ENCODE measurements around the gene GLB1L3. TPM values are rescaled to one million over a fixed set of nuclear protein-coding genes. Genes with fewer than 3 reads are reported as not detected.
A peak's percentile ranks its signal among the peaks of the same experiment; 100 is the strongest.

GLB1L3 gene
- total RNA-seq, 4 donors from 2014 or later, result 7.5 to 18.5 (median 8.9) TPM

- DNase-seq (ENCODE audit: low spot score in 2 of 2), result no peak
- H3K4me3 ChIP-seq (ENCODE audit: low read depth, poor library complexity, severe bottlenecking), result no peak overlapping the region
- intact Hi-C loops (cut with DNase I; ENCODE audit: low total_unique reads), result no loop called here
- TF ChIP-seq CTCF (IDR thresholded peaks at IDR 0.05), result no peak
- TF ChIP-seq POLR2A (IDR thresholded peaks at IDR 0.05), result no peak
- 59 to 62% methylated on average over 10 of the region's 10 CpGs for WGBS, 2 donors
Observed at GRCh38 chr11:134231958-134232659, 44.1 kb upstream of the GLB1L3 start.

- intact Hi-C loops (cut with DNase I; ENCODE audit: low total_unique reads), result no loop called here
- no peak for TF ChIP-seq CTCF (IDR thresholded peaks at IDR 0.05)
- TF ChIP-seq POLR2A (IDR thresholded peaks at IDR 0.05), result no peak
- no peak overlapping the region for H3K4me3 ChIP-seq (ENCODE audit: low read depth, poor library complexity, severe bottlenecking)
- 88 to 95% methylated on average over 4 of the region's 4 CpGs for WGBS, 2 donors
- DNase-seq (ENCODE audit: low spot score in 2 of 2), result no peak
Observed at GRCh38 chr11:134233729-134234179, 42.4 kb upstream of the GLB1L3 start.

GRCh38 chr11:134235399-134235798 lies 40.8 kb upstream of the GLB1L3 start:
- intact Hi-C loops (cut with DNase I; ENCODE audit: low total_unique reads), result no loop called here
- WGBS, 2 donors, result 88 to 92% methylated on average over 3 of the region's 3 CpGs
- H3K4me3 ChIP-seq (ENCODE audit: low read depth, poor library complexity, severe bottlenecking), result no peak overlapping the region
- DNase-seq (ENCODE audit: low spot score in 2 of 2), result no peak
- TF ChIP-seq POLR2A (IDR thresholded peaks at IDR 0.05) (no peak), CTCF (IDR thresholded peaks at IDR 0.05) (no peak)

GRCh38 chr11:134236834-134237556 lies 39.2 kb upstream of the GLB1L3 start:
- intact Hi-C loops (cut with DNase I; ENCODE audit: low total_unique reads), result no loop called here
- no peak for DNase-seq (ENCODE audit: low spot score in 2 of 2)
- TF ChIP-seq CTCF (IDR thresholded peaks at IDR 0.05) (no peak), POLR2A (IDR thresholded peaks at IDR 0.05) (no peak)
- H3K4me3 ChIP-seq (ENCODE audit: low read depth, poor library complexity, severe bottlenecking), result no peak overlapping the region
- WGBS, 2 donors, result 89 to 92% methylated on average over 7 of the region's 7 CpGs

GRCh38 chr11:134237557-134237922 lies 38.6 kb upstream of the GLB1L3 start:
- DNase-seq (ENCODE audit: low spot score in 2 of 2), result peak in 1 of 2 donors; percentile 59
- no peak for TF ChIP-seq POLR2A (IDR thresholded peaks at IDR 0.05)
- no peak for TF ChIP-seq CTCF (IDR thresholded peaks at IDR 0.05)
- H3K4me3 ChIP-seq (ENCODE audit: low read depth, poor library complexity, severe bottlenecking), result no peak overlapping the region
- whole genome bisulfite sequencing, 2 donors, result 87 to 89% methylated on average over 11 of the region's 11 CpGs
- intact Hi-C loops (cut with DNase I; ENCODE audit: low total_unique reads), result no loop called here

Data from lower leg skin (tissue), 4 donors.